ENCODE measurements around the gene KCTD5. TPM values are rescaled to one million over a fixed set of nuclear protein-coding genes. Genes with fewer than 3 reads are reported as not detected.

The KCTD5 gene
- total and polyA plus RNA-seq, 9 of the 15 experiments (the other 6 are each of a cell fraction or from before 2014, with no cell fraction given) = 0.73 to 58.3 (median 32.3) TPM

- Histone ChIP-seq H3K4me2 (ENCODE audit: insufficient read depth, low read length) (no peak overlapping the region), H3K79me2 (ENCODE audit: control insufficient read depth, insufficient read depth, low read length) (no peaks in the 10 kb centered on the region)
Observed at GRCh38 chr16:2700786-2701185, 18.5 kb downstream of the KCTD5 start.

More at GRCh38 chr16:2700786-2701185, 18.5 kb downstream of the KCTD5 start:
- POLR2A ChIA-PET = interaction anchor here (0.6 to 1.5 kb wide), 2 partner anchors 18 to 456 kb away, joined by 3 to 4 read pairs; partner anchors contain the start of gene KCTD5
- ATAC-seq = no peak
- CTCF ChIA-PET (ENCODE audit: low intra/inter-chr PET ratio) = no interaction called here
- intact Hi-C loops (cut with micrococcal nuclease) (no loop called here), in situ Hi-C loops (cut with MboI) (no loop called here)
- TF ChIP-seq TBP (optimal IDR thresholded peaks at IDR 0.05; ENCODE audit: low read depth, low read length) (no peak), HMGXB4 (CRISPR knock-in tag; IDR thresholded peaks at IDR 0.05) (no peak), SMAD2 (IDR thresholded peaks at IDR 0.05; ENCODE audit: low read depth, low read length) (no peak), ETV6 (IDR thresholded peaks at IDR 0.05; ENCODE audit: borderline replicate concordance in 1 of 2, low read depth in 2 of 2, low read length in 1 of 2) (no peak), ETV6 (CRISPR knock-in tag; IDR thresholded peaks at IDR 0.05; ENCODE audit: borderline replicate concordance) (no peak), ZFP36 (IDR thresholded peaks at IDR 0.05; ENCODE audit: low read depth, low read length, partially characterized antibody) (no peak), DDX20 (tag; IDR thresholded peaks at IDR 0.05; ENCODE audit: low read depth) (no peak), CREM (IDR thresholded peaks at IDR 0.05; ENCODE audit: low read depth) (no peak)
- peaks cover 0 to 30% of the 10 kb centered on the region in 2 experiments; a peak in 1 of 5 replicates for H3K4me1 ChIP-seq (replicated peaks in 1 of 2; ENCODE audit: control insufficient read depth in 2 of 2, insufficient read depth in 2 of 2, low read length in 2 of 2)
- peaks cover 2% of the 10 kb centered on the region for H3K9me1 ChIP-seq (ENCODE audit: control insufficient read depth, insufficient read depth, low read length)
- H2AFZ ChIP-seq (ENCODE audit: low read depth, low read length) = no peak overlapping the region
- FAIRE-seq = no peak
- H3K27me3 ChIP-seq (ENCODE audit: control insufficient read depth in 2 of 2, insufficient read depth in 2 of 2, low read length in 2 of 2) = no peaks in the 10 kb centered on the region
- WGBS (ENCODE audit: insufficient coverage, low coverage, missing lambda C conversion rate) = 92% methylated on average over 13 of the region's 13 CpGs
- no peak for DNase-seq (ENCODE audit: extremely low read depth in 1 of 4, low spot score in 3 of 4)
- H3K36me3 ChIP-seq (ENCODE audit: control insufficient read depth, insufficient read depth, low read length) = peaks cover 78% of the 10 kb centered on the region; the same call in 2 of the 3 replicates
- H3K9me3 ChIP-seq (replicated peaks; ENCODE audit: control insufficient read depth, insufficient read depth, low read depth, low read length) = no peaks in the 10 kb centered on the region
- H3K4me3 ChIP-seq = no peak overlapping the region
- BruUV-seq (replicated peaks) = no TSS peak
- H4K20me1 ChIP-seq (replicated peaks; ENCODE audit: control insufficient read depth, insufficient read depth, low read length) = no peaks in the 10 kb centered on the region; the same call in 1 of the 2 replicates
- no peak overlapping the region; a peak in 1 of 4 replicates for H3K9ac ChIP-seq (ENCODE audit: insufficient read depth in 1 of 2, low read depth in 2 of 2, low read length in 2 of 2)
- H3K27ac ChIP-seq (ENCODE audit: extremely low read depth, low read depth, low read length) = no peak overlapping the region
